HG03565 (cell line): ENCODE data around the gene DSTN.

Experiments
- ATAC-seq: cut with Tn5 transposase; IDR thresholded peaks from one replicate; pipeline ENCODE4 v1.9.1; 2021; ENCODE audit warnings: mild to moderate bottlenecking, moderate library complexity; ENCODE audit not compliant: unreplicated experiment

Gene DSTN

DNA sequence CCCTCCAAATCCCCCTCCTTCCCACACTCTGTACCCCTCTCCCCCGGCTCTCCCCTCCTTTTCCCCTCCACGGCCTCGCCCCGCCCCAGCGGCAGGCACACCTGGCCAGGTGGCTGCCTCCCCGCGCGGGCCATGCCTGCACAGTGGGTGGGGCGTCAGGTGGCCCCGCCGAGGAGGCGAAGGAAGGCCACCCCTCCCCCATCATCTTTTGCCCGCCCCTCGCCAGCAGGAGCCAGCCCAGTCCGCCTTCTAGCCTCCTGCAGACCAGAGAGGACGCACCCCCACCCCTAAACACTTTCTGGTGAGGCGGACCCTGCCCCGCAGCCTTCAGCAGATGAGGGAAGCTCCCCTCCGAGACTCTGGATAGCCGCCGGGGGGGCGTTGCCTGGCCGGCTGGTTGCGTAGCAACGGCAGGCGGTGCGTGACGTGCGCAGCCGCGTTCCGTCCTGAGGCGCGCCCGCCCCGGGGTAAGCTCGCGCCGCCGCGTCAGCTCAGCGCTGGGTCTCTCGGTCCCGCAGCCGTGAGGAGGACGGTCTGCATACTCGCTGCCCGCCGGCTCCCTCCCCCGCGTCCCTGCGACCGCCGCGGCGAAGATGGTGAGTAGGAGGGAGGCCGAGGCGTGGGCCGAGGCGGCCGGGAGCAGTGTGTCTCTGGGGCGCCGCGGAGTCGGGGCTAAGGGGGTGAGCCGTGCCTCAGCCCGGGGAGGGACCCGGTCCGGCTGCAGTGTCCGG is at the start of gene DSTN:
Gene DSTN (plus strand): TSS at position 460 of the 731 bp plus-strand sequence. CDS start 134 bp downstream, at position 594.
- ATAC-seq = peak; percentile 87

DNA sequence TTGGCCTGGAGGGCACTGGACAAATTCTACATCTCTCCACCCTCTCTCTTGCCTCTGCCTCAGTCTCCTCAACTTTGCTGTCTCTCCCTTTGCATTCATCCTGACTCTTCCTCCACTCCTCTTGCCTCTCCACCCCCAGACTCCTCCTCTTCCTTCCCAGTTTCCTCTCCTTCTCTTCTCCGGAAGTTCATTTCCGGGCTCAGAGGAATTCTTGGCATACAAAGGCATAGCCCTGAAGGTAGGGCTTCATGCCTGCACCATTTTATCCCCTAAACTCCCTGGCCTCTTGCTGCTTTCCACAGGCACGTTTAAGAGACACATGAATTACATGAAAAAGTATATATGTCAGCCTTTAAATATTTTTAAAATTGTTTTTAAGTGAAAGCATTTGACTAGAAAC is 49.3 kb upstream of the DSTN start:
- ATAC-seq = no peak

DNA sequence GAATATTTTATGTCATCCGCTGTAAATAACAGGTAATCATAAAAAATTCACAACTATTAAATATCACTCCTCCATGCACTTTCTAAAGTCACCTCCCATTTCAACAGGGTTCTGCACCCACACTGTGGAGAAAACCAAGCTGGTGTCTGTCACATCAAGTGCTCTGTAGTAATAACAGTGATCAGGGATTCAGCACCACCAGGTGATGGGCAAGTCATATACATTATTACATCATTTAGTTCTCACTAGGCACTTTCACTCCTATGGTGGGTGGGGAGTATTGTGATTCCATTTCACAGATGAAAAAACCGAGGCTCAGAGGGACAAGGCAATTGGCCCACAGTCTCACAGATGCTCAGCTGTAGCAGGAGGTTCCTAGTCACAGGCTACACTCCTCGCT is 47.3 kb upstream of the DSTN start:
- ATAC-seq = no peak

DNA sequence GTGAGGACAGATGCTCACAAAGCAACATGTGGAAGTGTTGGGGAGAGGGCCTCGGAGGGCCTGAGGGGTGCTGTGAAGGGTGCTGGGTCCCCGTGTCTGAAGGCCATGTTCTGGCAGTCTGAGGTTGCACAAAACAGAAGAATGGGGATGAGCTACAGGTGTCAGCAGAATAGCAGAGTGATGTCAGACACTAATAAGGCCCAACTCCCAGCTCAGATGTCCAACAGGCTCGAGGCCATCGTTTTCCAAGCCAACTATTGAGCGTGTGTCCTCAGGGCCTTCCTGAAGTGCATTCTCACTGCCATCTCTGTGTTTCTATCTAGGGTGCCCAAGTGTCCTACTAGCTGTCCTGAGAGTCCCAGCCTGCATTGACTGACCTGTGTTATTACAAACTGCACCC is 46.5 kb upstream of the DSTN start:
- no peak for ATAC-seq

DNA sequence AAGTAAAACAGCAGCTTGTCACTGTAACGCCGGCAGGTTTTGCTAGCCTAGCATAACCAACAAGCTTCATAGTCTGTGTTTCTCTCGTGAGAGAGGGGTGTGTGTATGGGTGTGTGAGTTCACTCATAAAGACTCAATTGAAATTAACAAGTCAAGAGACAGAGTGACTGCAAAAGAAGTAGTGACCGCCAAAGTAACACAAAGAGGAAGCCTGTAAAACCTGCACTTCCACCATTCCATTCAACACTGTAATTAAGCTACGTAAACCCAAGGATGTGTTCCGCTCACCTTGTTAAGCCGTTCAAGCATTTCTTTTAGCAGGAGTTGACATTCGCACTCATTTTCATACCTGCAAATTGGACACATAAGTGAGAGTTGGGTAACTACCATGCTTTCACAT is 45.3 kb upstream of the DSTN start:
- ATAC-seq = no peak

DNA sequence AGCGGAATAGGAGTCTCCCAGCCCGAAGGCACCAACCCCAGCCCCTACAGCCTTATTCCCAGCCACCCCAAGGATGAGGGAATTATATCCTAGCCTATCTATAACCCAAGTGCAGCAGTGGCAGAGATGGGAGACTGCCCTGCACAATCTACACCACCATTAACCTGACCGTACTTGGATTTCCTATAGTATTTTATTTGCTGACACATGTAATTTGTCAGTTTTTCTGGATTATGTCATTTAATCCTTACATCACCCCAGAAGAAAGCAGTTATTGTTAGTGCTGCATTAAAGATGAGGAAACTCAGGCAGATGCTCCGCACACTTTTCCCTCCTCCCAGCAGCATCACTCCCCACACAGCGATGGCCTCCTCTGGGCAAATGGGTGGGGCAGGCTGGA is 44.7 kb upstream of the DSTN start:
- ATAC-seq = no peak

DNA sequence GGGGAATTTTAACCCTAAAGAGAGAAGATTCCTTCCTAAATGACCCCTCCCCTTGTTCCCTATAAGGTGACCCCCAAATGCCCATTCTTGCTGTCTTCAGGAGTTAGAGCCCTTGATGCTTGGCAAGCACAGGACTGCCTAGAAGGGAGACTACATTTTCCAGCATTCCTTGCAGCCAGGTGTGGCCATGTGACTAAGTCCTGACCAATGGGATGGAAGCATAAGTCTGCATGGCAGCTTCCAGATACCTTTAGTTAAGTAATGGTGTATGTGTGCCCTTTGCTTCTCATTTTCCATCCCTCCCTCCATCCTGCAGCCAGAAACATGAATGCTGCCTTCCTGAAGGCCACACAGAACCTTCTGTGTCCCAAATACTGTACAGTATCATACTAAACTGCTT is 44.2 kb upstream of the DSTN start:
- peak; percentile 55 for ATAC-seq

DNA sequence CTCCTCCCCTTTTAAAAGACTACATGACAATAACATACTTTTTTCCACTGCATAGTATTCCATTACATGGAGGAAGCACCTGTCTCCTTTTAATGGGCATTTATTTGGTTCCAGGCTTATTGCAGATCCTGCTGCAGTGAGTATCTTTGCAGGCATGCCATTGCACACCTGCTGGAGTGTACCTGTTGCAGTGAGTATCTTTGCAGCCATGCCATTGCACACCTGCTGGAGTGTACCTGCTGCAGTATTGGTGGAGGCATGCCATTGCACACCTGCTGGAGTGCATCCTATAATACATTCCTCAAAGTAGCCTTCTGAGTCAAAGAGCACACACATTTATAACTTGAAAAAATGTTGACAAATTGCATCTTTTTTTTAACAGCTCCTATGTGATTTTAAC is 40.3 kb upstream of the DSTN start:
- no peak for ATAC-seq

DNA sequence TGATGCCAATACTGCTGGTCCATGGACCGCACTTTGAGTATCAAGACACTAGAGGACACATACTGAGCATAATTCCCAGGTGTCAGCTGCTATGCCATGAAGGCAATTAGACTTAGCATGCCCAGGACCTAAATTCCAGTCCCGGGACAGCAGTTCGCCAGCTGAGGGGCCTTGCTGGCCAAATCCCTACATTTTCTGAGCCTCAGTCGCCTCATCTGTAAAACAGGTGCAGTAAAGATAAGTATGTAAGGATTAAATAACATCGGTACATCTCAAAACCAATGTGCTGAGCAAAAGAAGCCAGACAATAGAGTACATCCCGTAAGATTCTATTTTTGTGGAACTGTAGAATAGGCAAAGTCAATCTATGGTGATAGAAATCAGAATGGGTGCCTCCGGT is 39.7 kb upstream of the DSTN start:
- ATAC-seq = no peak

DNA sequence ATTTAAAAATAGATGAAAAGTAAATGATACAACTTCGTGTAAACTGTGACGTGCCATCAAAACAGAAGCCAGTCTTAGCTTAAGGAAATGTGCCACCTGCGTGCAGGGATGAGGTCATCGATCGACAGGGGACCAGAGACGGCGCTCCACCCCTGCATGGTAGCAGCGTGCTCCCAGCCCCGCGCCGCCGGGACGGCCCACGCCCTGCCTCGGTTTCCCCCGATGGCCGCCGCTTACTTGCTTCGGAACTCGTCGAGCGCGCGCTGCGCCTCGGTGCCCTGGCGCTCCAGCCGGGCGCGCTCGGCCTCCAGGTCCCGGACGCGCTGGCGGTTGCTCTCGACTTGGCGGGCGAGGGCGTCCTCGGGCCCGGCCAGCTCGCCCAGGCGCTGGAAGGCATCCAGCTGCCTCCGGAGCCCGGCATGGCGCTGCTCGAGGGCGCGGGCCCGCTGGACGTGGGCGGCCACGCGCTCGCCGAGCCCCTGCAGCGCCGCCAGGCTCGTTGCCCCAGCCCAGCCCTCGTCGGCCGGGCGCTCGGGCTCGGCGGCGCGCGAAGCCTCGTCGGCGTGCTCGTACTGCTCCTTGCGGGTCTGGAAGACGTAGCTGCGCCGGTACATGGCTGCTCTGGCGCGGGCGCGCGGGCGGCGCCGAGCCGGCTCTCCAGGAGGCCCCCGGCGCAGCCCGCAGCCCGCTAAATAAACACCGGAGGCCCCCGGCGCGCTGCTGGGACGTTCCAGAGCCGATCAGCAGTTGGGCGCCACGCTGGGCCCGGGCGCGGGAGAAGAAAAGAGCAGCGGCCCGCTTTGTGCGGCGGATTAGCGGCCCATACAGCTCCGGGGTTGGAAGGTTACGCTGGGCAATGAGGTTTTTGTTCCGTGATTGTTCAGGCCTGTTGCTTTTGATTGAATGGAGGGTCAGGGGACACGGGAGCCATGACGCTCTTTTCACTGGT is 38.9 kb upstream of the DSTN start, which contains the start of gene BFSP1:
Gene BFSP1 (minus strand): TSS at position 664 of the 949 bp plus-strand sequence. CDS start 50 bp downstream, at position 614.
- peak; percentile 45 for ATAC-seq

DNA sequence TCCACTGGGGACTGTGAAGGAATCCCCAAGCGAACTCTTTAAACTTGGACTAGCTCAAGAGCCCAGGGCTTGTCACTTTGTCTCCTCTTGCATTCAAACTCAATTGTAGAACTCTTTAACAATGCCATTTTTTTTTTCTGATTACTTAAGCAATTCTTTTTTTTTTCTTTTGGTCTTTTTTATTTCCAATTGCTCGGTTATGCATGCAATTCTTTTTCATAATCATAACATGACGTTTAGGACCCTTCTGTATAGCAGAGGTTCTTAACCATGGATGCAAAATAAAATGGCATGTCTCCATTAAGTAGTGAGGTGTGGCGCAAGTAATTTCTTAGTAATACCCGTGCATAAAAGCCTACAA is 38.2 kb upstream of the DSTN start:
- ATAC-seq = no peak

DNA sequence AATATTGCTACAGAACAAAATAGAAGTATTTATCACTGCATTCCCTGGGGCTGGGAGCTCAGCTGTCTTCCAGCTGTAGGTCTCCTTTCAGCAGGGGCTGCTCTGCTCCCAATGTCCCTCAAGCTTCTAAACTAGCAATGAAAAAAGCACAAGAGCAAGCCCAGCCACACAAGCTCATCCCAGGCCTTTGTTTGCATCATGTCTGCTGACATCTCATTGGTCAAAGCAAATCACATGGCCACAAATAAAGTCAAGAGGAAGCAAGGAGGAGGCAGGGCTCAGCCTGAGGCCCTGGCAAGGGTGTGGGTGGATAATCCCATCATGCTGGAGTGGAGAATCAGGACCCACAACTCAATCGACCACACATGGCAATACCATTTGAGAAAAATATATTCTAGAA is 36.5 kb upstream of the DSTN start:
- no peak for ATAC-seq

DNA sequence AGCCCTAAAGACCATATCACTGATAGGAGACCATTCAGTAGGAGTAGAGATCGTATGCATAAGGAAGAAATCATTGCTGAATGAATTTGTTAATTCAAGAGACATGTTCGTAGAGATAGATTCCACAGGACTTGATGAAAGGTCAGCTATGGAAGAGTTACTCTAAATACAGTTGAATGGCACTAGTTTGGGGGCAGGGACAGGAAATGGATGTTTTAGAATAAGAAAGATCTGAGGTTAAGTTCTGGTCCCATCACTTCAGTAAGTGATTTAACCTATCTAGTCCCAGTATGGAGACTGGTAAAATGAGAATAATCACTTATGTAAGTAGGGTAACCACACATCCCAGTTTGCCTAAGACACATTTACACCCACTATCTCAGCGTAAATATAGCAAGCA is 35.8 kb upstream of the DSTN start:
- ATAC-seq = no peak

DNA sequence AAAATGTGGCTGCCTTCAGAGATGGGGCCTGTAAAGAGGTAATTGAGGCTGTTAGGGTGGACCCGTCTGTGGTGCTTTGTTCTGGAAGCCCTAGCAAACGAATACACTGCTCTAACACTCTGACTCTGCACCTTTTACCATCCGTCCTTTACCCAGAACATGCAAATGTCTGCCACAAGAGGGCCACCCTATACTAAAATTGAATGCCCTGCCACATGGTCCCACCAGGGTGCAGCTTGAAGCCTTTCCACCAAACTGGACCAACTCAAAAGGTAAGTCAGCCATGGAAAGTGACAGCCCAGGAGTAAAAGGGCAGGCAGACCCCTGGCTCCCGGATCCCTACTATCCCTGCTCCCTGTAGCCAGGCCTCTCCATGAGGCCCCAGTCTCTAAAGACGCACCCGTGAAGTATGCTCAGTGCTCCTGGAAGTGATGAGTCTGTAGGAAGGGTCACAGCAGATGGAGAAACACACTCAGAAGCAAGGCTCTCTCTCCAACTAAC is 32.9 kb upstream of the DSTN start:
- ATAC-seq = peak; percentile 53

DNA sequence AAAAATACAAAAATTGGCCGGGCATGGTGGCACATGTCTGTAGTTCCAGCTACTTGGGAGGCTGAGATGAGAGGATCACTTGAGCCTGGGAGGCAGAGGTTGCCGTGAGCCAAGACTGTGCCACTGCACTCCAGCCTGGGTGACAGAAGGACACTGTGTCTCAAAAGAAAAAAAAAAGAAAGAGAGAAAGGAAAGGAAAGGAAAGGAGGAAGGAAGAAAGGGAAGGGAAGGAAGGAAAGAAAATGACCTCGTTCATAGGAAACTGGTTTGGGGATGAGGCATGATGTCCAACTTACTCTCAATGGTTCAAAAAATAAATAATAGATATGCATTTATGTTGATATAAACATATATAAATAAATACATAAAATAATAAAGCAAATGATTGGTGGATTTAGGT is 31.9 kb upstream of the DSTN start:
- ATAC-seq = no peak

DNA sequence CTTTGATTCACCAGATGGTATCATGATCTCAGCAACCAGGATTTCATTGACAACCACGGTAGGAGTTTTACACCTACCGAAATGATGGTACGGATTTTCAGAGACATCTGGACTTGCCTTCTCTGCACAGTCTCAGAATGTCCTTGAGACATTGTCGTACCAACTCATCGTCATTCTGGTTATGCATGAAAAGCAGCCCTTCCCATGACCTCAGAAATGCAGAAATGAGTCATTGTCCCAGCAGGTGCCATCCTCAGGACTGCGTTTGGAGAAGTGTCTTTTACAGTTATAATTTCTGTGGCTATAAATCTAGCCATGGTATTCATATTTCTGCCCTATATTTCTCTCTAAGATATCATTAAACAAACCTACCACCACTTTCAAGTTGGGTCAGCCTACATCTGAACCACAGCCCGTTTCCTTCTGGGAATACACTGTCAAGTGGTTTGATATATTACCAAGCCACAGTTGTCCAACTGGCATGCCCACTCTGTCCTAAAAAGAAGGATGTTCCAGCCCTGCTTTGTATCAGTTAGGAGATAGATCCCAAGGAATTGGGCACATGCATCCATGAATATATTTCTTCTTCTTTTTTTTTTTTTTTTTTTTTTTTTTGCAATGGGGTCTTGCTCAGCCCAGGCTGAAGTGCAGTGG is 31.2 kb upstream of the DSTN start:
- ATAC-seq = peak; percentile 77

DNA sequence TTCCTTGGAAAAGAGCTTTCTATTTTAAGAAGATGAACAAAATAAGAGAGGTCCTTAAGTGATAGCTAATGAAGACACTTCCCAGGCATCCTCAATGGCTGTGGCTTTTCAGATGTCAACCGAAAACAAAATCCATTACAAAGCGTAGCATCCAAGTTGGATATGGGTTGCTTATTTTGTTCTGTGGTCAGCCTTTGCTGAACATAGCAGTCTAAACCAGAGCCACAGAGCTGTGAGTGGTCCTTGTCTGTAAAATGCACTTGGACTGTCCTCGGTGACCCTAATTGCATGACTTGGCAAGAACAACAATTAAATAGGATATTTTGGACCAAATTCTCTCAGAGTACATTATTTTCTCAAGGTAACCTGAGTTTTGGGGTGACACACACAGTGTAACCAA is 28.3 kb upstream of the DSTN start:
- ATAC-seq = no peak

DNA sequence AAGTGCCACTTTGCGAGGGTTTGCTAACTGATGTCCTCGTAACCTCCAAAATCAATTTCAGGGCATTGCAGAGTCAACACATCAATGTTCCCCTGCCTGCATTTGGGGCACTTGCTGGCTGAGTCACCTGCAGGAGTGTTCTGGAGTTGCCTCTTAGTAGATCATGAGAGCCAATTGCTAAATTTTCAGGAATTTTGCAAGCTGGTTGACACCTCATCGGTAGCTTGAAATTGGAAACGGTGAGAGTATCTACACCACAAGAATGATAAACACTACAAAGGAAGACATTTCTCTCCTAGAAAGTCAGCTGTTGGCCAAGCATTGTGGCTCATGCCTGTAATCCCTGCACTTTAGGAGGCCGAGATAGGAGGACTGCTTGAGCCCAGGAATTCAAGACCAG is 27.9 kb upstream of the DSTN start:
- no peak for ATAC-seq

DNA sequence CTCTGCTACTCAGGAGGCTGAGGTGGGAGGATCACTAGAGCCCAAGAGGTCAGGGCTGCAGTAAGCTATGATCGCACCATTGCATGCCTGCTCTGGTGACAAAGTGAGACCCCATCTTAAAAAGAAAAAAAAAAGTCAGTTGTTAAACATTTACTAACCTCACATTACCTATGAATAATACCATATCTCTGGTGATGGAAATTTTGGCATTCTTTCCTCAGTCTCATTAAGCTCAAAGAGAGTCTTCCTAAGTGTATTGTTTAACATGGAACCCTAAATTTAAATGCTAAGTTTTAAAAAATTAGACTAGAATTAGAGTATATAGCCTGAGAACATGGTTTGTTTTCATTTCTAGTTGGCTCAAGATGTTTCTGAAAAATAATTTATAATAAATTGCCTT is 27.4 kb upstream of the DSTN start:
- ATAC-seq = no peak

DNA sequence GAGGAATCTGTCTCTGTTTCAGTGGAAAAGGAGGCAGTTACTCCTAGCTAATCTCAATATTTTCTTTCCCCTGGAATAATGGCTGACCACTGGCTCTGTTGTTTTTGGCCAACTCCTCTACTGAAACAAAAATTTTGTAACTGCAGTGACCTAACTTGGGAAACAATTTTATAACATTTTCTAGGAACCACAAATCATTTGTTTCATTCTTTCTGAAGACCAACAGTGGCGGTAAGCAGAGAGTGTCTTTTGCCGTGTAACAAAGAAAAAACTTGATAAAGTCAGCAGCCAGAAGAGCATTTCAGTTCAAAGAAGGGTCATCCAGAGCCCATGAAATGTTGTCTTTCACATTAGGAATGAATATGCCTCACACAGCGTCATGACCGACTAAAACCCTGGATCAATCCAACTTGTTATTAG is 26.9 kb upstream of the DSTN start:
- ATAC-seq = no peak

DNA sequence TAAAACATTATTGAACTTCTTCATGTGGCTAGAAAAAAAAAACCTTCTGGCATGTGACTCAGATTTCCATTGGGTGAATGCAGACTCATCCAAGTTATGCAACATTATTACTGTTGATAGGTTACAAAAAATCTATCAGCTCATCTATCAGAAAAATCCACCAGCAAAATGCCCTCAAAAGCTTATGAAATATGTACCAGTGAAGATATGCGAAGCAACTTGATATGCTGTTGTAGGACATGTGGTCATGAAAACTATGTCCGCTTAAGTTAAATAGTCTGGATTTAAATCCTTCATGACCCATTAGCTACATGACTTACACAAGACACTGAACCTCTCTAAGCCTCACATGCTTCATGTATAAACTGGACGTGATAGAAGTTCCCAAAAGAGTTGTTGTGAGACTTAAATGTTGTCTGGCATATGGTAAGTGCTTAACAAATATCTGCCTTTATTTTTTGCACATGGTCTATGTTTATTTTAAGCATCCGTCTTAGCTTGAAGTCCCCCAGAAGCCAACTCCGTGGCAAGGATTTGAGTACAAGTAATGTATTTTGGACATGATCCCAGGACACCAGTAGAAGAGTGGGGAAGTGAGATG is 26.2 kb upstream of the DSTN start:
- ATAC-seq = no peak
